Skeletal muscle satellite cell (primary cell): ENCODE measurements around the gene ENTPD5.
"Not testable (repeated sequence)": the region's sequence is repeated elsewhere in the genome, so short reads cannot be mapped to it uniquely, and the experiment has no call there.

Source experiments
- H3K27me3 ChIP-seq: 2 replicates; pipeline ENCODE4 v1.7.0; 2013; ENCODE audit warnings: low read length; ENCODE audit not compliant: control insufficient read depth, insufficient read depth
- H3K36me3 ChIP-seq: 2 replicates; pipeline ENCODE4 v1.7.0; 2013; ENCODE audit warnings: mild to moderate bottlenecking, control low read depth, low read length; ENCODE audit not compliant: insufficient read depth
- H3K4me1 ChIP-seq: 2 replicates; pipeline ENCODE4 v1.7.0; 2013; ENCODE audit warnings: low read length; ENCODE audit not compliant: control insufficient read depth, insufficient read depth
- H3K4me2 ChIP-seq: 2 replicates; pipeline ENCODE4 v1.7.0; 2013; ENCODE audit warnings: mild to moderate bottlenecking, low read length
- H3K4me3 ChIP-seq: 2 replicates; pipeline ENCODE4 v1.7.0; 2013; ENCODE audit warnings: low read length
- H3K9ac ChIP-seq: 2 replicates; pipeline ENCODE4 v1.7.0; 2013; ENCODE audit warnings: mild to moderate bottlenecking, low read depth, low read length, moderate library complexity
- H3K9me3 ChIP-seq: replicated peaks from 2 replicates; pipeline ENCODE4 v1.7.0; 2013; ENCODE audit warnings: mild to moderate bottlenecking, control low read depth, low read length

ENTPD5 gene

GRCh38 chr14:74035556-74035955 lies 16.5 kb upstream of the ENTPD5 start:
- Histone ChIP-seq H3K4me3 (no peak overlapping the region), H3K27me3 (no peaks in the 10 kb centered on the region)

GRCh38 chr14:74034572-74034971 lies 15.5 kb upstream of the ENTPD5 start:
- Histone ChIP-seq H3K27me3 (no peaks in the 10 kb centered on the region), H3K4me3 (no peak overlapping the region), H3K4me2 (no peak overlapping the region), H3K9ac (no peak overlapping the region), H3K4me1 (no peaks in the 10 kb centered on the region), H3K9me3 (no peaks in the 10 kb centered on the region), H3K36me3 (no peaks in the 10 kb centered on the region)

More at GRCh38 chr14:74035556-74035955, 16.5 kb upstream of the ENTPD5 start:
- Histone ChIP-seq H3K9me3 (no peaks in the 10 kb centered on the region), H3K36me3 (no peaks in the 10 kb centered on the region), H3K9ac (no peak overlapping the region), H3K4me1 (no peaks in the 10 kb centered on the region), H3K4me2 (no peak overlapping the region)

- Histone ChIP-seq H3K27me3 (no peaks in the 10 kb centered on the region), H3K4me3 (no peak overlapping the region), H3K36me3 (no peaks in the 10 kb centered on the region), H3K4me1 (no peaks in the 10 kb centered on the region), H3K9ac (no peak overlapping the region), H3K9me3 (no peaks in the 10 kb centered on the region), H3K4me2 (no peak overlapping the region)
These were observed 10.0 kb upstream of the ENTPD5 start for GRCh38 chr14:74029136-74029535.

- Histone ChIP-seq H3K36me3 (no peaks in the 10 kb centered on the region), H3K9ac (no peak overlapping the region)
These were observed 3.3 kb upstream of the ENTPD5 start for GRCh38 chr14:74022346-74022745.

GRCh38 chr14:74019408-74020137 lies 485 bp upstream of the ENTPD5 start:
- H3K4me2 ChIP-seq: peak overlapping the region; percentile 99

More at GRCh38 chr14:74022346-74022745, 3.3 kb upstream of the ENTPD5 start:
- no peak overlapping the region for H3K4me3 ChIP-seq
- H3K27me3 ChIP-seq: no peaks in the 10 kb centered on the region
- no peak overlapping the region for H3K4me2 ChIP-seq
- no peaks in the 10 kb centered on the region for H3K9me3 ChIP-seq
- peaks cover 11% of the 10 kb centered on the region for H3K4me1 ChIP-seq

GRCh38 chr14:74018174-74018585 lies 908 bp downstream of the ENTPD5 start:
- Histone ChIP-seq H3K4me3 (peak overlapping the region; percentile 81), H3K9ac (peak overlapping the region; percentile 90), H3K4me2 (peak overlapping the region; percentile 99), H3K9me3 (no peaks in the 10 kb centered on the region), H3K27me3 (no peaks in the 10 kb centered on the region), H3K4me1 (peaks cover 11% of the 10 kb centered on the region), H3K36me3 (peaks cover under 1% of the 10 kb centered on the region)

More at GRCh38 chr14:74019408-74020137, 485 bp upstream of the ENTPD5 start:
- H3K4me1 ChIP-seq: peaks cover 11% of the 10 kb centered on the region
- H3K9ac ChIP-seq: peak overlapping the region; percentile 90
- no peaks in the 10 kb centered on the region for H3K27me3 ChIP-seq
- H3K4me3 ChIP-seq: peak overlapping the region; percentile 81
- no peaks in the 10 kb centered on the region for H3K9me3 ChIP-seq
- no peaks in the 10 kb centered on the region for H3K36me3 ChIP-seq

- Histone ChIP-seq H3K36me3 (peaks cover 11% of the 10 kb centered on the region), H3K9ac (no peak overlapping the region), H3K4me3 (no peak overlapping the region), H3K4me1 (peaks cover 11% of the 10 kb centered on the region), H3K4me2 (no peak overlapping the region), H3K27me3 (no peaks in the 10 kb centered on the region), H3K9me3 (no peaks in the 10 kb centered on the region)
These were observed 3.1 kb downstream of the ENTPD5 start for GRCh38 chr14:74015963-74016362.

- Histone ChIP-seq H3K9ac (no peak overlapping the region), H3K4me1 (peaks cover 11% of the 10 kb centered on the region), H3K9me3 (no peaks in the 10 kb centered on the region), H3K4me3 (no peak overlapping the region), H3K4me2 (no peak overlapping the region), H3K27me3 (no peaks in the 10 kb centered on the region), H3K36me3 (peaks cover 17% of the 10 kb centered on the region)
These were observed 3.9 kb downstream of the ENTPD5 start for GRCh38 chr14:74015176-74015575.

- Histone ChIP-seq H3K9me3 (no peaks in the 10 kb centered on the region), H3K4me2 (no peak overlapping the region), H3K4me1 (peaks cover 4% of the 10 kb centered on the region), H3K27me3 (no peaks in the 10 kb centered on the region), H3K9ac (no peak overlapping the region), H3K4me3 (no peak overlapping the region), H3K36me3 (peaks cover 17% of the 10 kb centered on the region)
These were observed 4.8 kb downstream of the ENTPD5 start for GRCh38 chr14:74014299-74014698.

- H3K9me3 ChIP-seq: no peaks in the 10 kb centered on the region
- no peak overlapping the region for H3K4me3 ChIP-seq
- H3K9ac ChIP-seq: no peak overlapping the region
- H3K4me1 ChIP-seq: no peaks in the 10 kb centered on the region
- no peaks in the 10 kb centered on the region for H3K27me3 ChIP-seq
- no peak overlapping the region for H3K4me2 ChIP-seq
- peaks cover 34% of the 10 kb centered on the region for H3K36me3 ChIP-seq
These were observed 10.1 kb downstream of the ENTPD5 start for GRCh38 chr14:74008843-74009499.

GRCh38 chr14:74005664-74006063 lies 13.4 kb downstream of the ENTPD5 start:
- not testable (repeated sequence) for H3K9ac ChIP-seq, H3K4me3 ChIP-seq, H3K27me3 ChIP-seq, H3K9me3 ChIP-seq, H3K4me2 ChIP-seq, H3K4me1 ChIP-seq
- peaks cover 20% of the 10 kb centered on the region for H3K36me3 ChIP-seq

- Histone ChIP-seq H3K9me3 (no peaks in the 10 kb centered on the region), H3K36me3 (peaks cover 6% of the 10 kb centered on the region), H3K27me3 (no peaks in the 10 kb centered on the region), H3K4me1 (no peaks in the 10 kb centered on the region), H3K4me3 (no peak overlapping the region), H3K9ac (no peak overlapping the region), H3K4me2 (no peak overlapping the region)
These were observed 20.4 kb downstream of the ENTPD5 start for GRCh38 chr14:73998726-73999125.
